H1 (cell line): Measurements from ENCODE around the gene GAS2. TPM values are rescaled to one million over a fixed set of nuclear protein-coding genes. Genes with fewer than 3 reads are reported as not detected.

ENCODE experiments used
- CTCF ChIA-PET: fragments of 300-600 bp; sonication (Branson Sonifier 250); formaldehyde crosslinking; loops from one replicate; lab custom pipeline; 2021; ENCODE audit not compliant: partially characterized antibody; lab: Charles Lee
- POLR2A ChIA-PET: fragments of 300-600 bp; sonication (Branson Sonifier 250); formaldehyde crosslinking; loops from one replicate; lab custom pipeline; 2021; ENCODE audit warnings: inconsistent platforms; ENCODE audit not compliant: partially characterized antibody; lab: Charles Lee
- DNase-seq, 2 experiments: peaks; one replicate each; pipeline versions ENCODE4 v3.0.0 to v3.0.0-alpha.2; 2010 to 2022; ENCODE audit warnings: low spot score in 2 of 2, low read depth in 1 of 2, mixed read lengths in 1 of 2
- FAIRE-seq: peaks from 2 replicates; lab custom pipeline; 2011; peaks lifted over from hg19 to GRCh38; lab: Jason Lieb, UNC
- H2AFZ ChIP-seq: 2 replicates; pipeline ENCODE4 v1.8.1; 2012; ENCODE audit warnings: low read length, inconsistent platforms
- H2AK5ac ChIP-seq: 2 replicates; pipeline ENCODE4 v1.6.1; 2013; ENCODE audit warnings: low read depth, low read length
- H2BK120ac ChIP-seq: replicated peaks from 2 replicates; pipeline ENCODE3; 2013; ENCODE audit warnings: low read depth, low read length, inconsistent platforms
- H2BK12ac ChIP-seq: 2 replicates; pipeline ENCODE4 v1.6.1; 2013; ENCODE audit warnings: low read depth, low read length
- H2BK15ac ChIP-seq: 2 replicates; pipeline ENCODE4 v1.6.1; 2013; ENCODE audit warnings: low read length
- H2BK20ac ChIP-seq: 2 replicates; pipeline ENCODE4 v1.6.1; 2013; ENCODE audit warnings: low read length
- H2BK5ac ChIP-seq: 2 replicates; pipeline ENCODE4 v1.6.1; 2013; ENCODE audit warnings: low read depth, low read length
- H3K14ac ChIP-seq: 2 replicates; pipeline ENCODE4 v1.6.1; 2013; ENCODE audit warnings: inconsistent platforms; ENCODE audit not compliant: insufficient read length
- H3K18ac ChIP-seq: 2 replicates; pipeline ENCODE4 v1.6.1; 2013; ENCODE audit warnings: low read length; ENCODE audit errors: extremely low read depth
- H3K23ac ChIP-seq: 2 replicates; pipeline ENCODE4 v1.6.1; 2013; ENCODE audit warnings: inconsistent platforms; ENCODE audit not compliant: insufficient read length
- H3K23me2 ChIP-seq: 2 replicates; pipeline ENCODE4 v1.6.1; 2013; ENCODE audit warnings: low read depth, low read length
- H3K27ac ChIP-seq: 2 replicates; pipeline ENCODE4 v1.6.1; 2011; ENCODE audit warnings: low read depth, low read length, inconsistent platforms
- H3K27me3 ChIP-seq, 4 experiments: replicated peaks in 1 of 4; 1 replicate in 1 of 4; 2 replicates in 3 of 4; pipeline versions ENCODE4 v1.6.1 to v1.8.1; 2011 to 2013; ENCODE audit warnings: low read length in 3 of 4, mild to moderate bottlenecking in 3 of 4, inconsistent platforms in 2 of 4, mixed read lengths in 2 of 4, moderate library complexity in 1 of 4; ENCODE audit not compliant: control insufficient read depth in 3 of 4, insufficient read depth in 3 of 4; ENCODE audit errors: extremely low read depth in 1 of 4
- H3K36me3 ChIP-seq, 4 experiments: 2 replicates each; pipeline versions ENCODE4 v1.6.1 to v1.8.1; 2011 to 2013; ENCODE audit warnings: mild to moderate bottlenecking in 4 of 4, low read length in 3 of 4, moderate library complexity in 2 of 4, control low read depth in 1 of 4, inconsistent platforms in 1 of 4; ENCODE audit not compliant: insufficient read depth in 4 of 4, control insufficient read depth in 2 of 4
- H3K4ac ChIP-seq: replicated peaks from 2 replicates; pipeline ENCODE3; 2013; ENCODE audit warnings: low read length, low read depth, mixed read lengths, inconsistent platforms; ENCODE audit not compliant: insufficient read length
- H3K4me1 ChIP-seq, 4 experiments: replicated peaks in 1 of 4; 1 replicate in 1 of 4; 2 replicates in 3 of 4; pipeline versions ENCODE4 v1.6.1 to v1.8.1; 2011 to 2013; ENCODE audit warnings: low read length in 3 of 4, inconsistent platforms in 2 of 4, mixed read lengths in 1 of 4; ENCODE audit not compliant: insufficient read depth in 4 of 4, control insufficient read depth in 3 of 4
- H3K4me2 ChIP-seq, 2 experiments: 2 replicates each; pipeline versions ENCODE4 v1.6.1 to v1.8.1; 2011 to 2013; ENCODE audit warnings: low read depth in 2 of 2, low read length in 2 of 2, control low read depth in 1 of 2, inconsistent platforms in 1 of 2, mild to moderate bottlenecking in 1 of 2; ENCODE audit not compliant: insufficient read depth in 1 of 2
- H3K4me3 ChIP-seq, 4 experiments: fragments of 200-600, 300-600 bp in 1 of 4; sonication (generic), shearing (Covaris generic), sonication (Bioruptor Twin) in 1 of 4; 2 replicates each; pipeline versions ENCODE4 v1.5.1 to v1.8.1; 2011 to 2016; ENCODE audit warnings: low read length in 4 of 4, low read depth in 3 of 4, control low read depth in 2 of 4, inconsistent platforms in 2 of 4, mild to moderate bottlenecking in 2 of 4, mixed read lengths in 1 of 4, moderate library complexity in 1 of 4; ENCODE audit not compliant: insufficient read depth in 2 of 4; ENCODE audit errors: extremely low read depth in 1 of 4
- H3K56ac ChIP-seq: replicated peaks from 2 replicates; pipeline ENCODE3; 2013; ENCODE audit warnings: low read depth, mild to moderate bottlenecking, mixed read lengths, low read length, inconsistent platforms; ENCODE audit not compliant: insufficient read length
- H3K79me1 ChIP-seq: 2 replicates; pipeline ENCODE4 v1.6.1; 2013; ENCODE audit warnings: low read depth, low read length, control low read depth
- H3K79me2 ChIP-seq, 2 experiments: 2 replicates each; pipeline versions ENCODE4 v1.6.1 to v1.8.1; 2012 to 2013; ENCODE audit warnings: low read length in 2 of 2, mild to moderate bottlenecking in 2 of 2, inconsistent platforms in 1 of 2; ENCODE audit not compliant: insufficient read depth in 2 of 2, control insufficient read depth in 1 of 2
- H3K9ac ChIP-seq, 4 experiments: replicated peaks in 1 of 4; 1 replicate in 1 of 4; 2 replicates in 3 of 4; pipeline versions ENCODE4 v1.6.1 to v1.8.1; 2011 to 2013; ENCODE audit warnings: low read depth in 3 of 4, low read length in 3 of 4, control low read depth in 2 of 4, mild to moderate bottlenecking in 2 of 4, moderate library complexity in 2 of 4, inconsistent platforms in 1 of 4; ENCODE audit errors: extremely low read depth in 1 of 4
- H3K9me3 ChIP-seq, 2 experiments: 2 replicates each; pipeline versions ENCODE4 v1.6.1 to v1.8.1; 2012 to 2013; ENCODE audit warnings: mild to moderate bottlenecking in 2 of 2, moderate library complexity in 2 of 2, control low read depth in 1 of 2, inconsistent platforms in 1 of 2, low read depth in 1 of 2, low read length in 1 of 2, mixed read lengths in 1 of 2; ENCODE audit not compliant: insufficient read depth in 2 of 2
- H4K20me1 ChIP-seq, 2 experiments: replicated peaks in 1 of 2; 2 replicates each; pipeline versions ENCODE3 to v1.8.1; 2011 to 2013; ENCODE audit warnings: inconsistent platforms in 2 of 2, low read length in 2 of 2, mild to moderate bottlenecking in 1 of 2; ENCODE audit not compliant: insufficient read depth in 2 of 2, control insufficient read depth in 1 of 2
- H4K5ac ChIP-seq: 2 replicates; pipeline ENCODE4 v1.6.1; 2013; ENCODE audit warnings: low read length, low read depth, mixed read lengths, inconsistent platforms; ENCODE audit not compliant: insufficient read length
- H4K8ac ChIP-seq: 2 replicates; pipeline ENCODE4 v1.8.0; 2013; ENCODE audit warnings: mild to moderate bottlenecking, moderate library complexity, low read length, inconsistent platforms; ENCODE audit not compliant: insufficient read depth; ENCODE audit errors: extremely low read depth
- H4K91ac ChIP-seq: replicated peaks from 2 replicates; pipeline ENCODE3; 2013; ENCODE audit warnings: low read length, mixed read lengths, inconsistent platforms; ENCODE audit not compliant: insufficient read length
- SRF ChIP-seq: IDR thresholded peaks from 2 replicates; pipeline ENCODE4 v1.6.1; 2011; ENCODE audit warnings: mild to moderate bottlenecking, low read depth, low read length, moderate library complexity
- TCF12 ChIP-seq: IDR thresholded peaks from 2 replicates; pipeline ENCODE4 v1.6.1; 2011; ENCODE audit warnings: low read depth, mild to moderate bottlenecking, low read length
- TEAD4 ChIP-seq: IDR thresholded peaks from 2 replicates; pipeline ENCODE4 v1.6.1; 2012; ENCODE audit warnings: low read depth, low read length, inconsistent platforms, mixed read lengths
- WGBS, 2 experiments: shearing (Covaris generic) in 1 of 2; methylation state at CpG; one replicate each; pipeline versions ENCODE4 v1.1.6 to v1.1.7; 2013 to 2015; ENCODE audit warnings: low lambda C conversion rate in 2 of 2, mixed read lengths in 2 of 2, inconsistent platforms in 1 of 2, low coverage in 1 of 2, missing lambda C conversion rate in 1 of 2; ENCODE audit not compliant: insufficient replicate concordance in 2 of 2, insufficient coverage in 1 of 2, insufficient read length in 1 of 2; ENCODE audit errors: extremely low coverage in 1 of 2, missing lambda C conversion rate in 1 of 2; 5-methylcytosine and 5-hydroxymethylcytosine counted together
- polyA plus RNA-seq, 7 experiments: library from polyadenylated mRNA; depleted of rRNA in 3 of 7; stranded (reverse) in 5 of 7; unstranded in 2 of 7; fragments of >200 nt in 5 of 7; fragments of 200-250 nt in 2 of 7; gene quantifications; 1 replicate in 5 of 7; 2 replicates in 1 of 7; 4 replicates in 1 of 7; pipeline versions ENCODE4 v1.2.1 to v1.2.3, GENCODE V29; 2011 to 2013; ENCODE audit warnings: missing spikeins in 2 of 7, mixed read lengths in 2 of 7
- total RNA-seq: library from RNA; stranded (reverse); fragmentation: NEBNext Ultra II Directional; extraction: Animal tissue kit (Norgen Biotek cat#: 25700); gene quantifications from 2 replicates; pipeline ENCODE4 v1.2.1, GENCODE V29; 2021
- TF ChIP-seq, protein P1 (sequence below): IDR thresholded peaks from 2 replicates; pipeline ENCODE4 v1.6.1; 2012; ENCODE audit warnings: inconsistent platforms
- TF ChIP-seq, protein P2 (sequence below): IDR thresholded peaks from 2 replicates; pipeline ENCODE4 v1.6.1; 2011; ENCODE audit warnings: low read depth, mild to moderate bottlenecking, low read length; ENCODE audit not compliant: insufficient read depth

The GAS2 gene
- total and polyA plus RNA-seq, 2 of the 8 experiments (the other 6 are each of a cell fraction or from before 2014, with no cell fraction given) = 0.70 to 1.7 TPM

DNA sequence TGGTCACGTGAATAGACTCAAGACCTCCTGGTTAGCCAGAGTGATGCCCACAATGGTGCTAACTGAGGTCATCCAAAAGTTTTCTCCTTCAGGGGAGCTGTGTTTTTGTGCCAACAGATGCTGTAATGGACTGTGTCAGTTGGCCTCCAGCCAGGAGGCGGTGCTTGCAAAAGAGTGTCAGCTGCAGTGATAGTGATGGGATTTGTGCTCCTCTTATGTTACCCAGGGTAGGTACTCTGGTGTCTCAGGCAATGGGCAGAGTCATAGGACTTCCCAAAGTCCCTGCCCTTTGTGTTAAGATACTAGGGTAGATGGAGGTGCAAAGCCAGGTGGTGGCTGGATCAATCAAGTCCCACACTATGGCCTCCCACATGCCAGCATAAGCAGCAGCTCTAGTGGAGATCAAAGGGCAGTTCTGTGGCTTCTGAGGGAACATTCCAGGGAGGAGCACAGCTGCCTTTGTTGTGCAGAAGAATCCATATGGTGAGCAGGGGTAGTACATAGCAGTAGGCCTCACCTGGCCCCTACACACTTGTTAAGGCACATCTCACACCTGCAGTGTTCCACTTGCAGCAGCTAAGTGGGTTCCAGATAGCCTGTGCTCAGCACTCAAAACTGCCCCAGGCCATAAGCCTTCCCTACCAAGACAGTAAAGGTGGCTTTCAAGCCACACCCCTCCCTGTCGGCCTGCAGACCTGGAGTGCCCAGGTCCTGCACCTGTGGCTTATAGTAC lies 31.3 kb upstream of the GAS2 start:
- no peak overlapping the region for H3K4me3 ChIP-seq
- no peak overlapping the region for H3K27ac ChIP-seq
- no peaks in the 10 kb centered on the region for H3K79me2 ChIP-seq
- H3K18ac ChIP-seq = no peak overlapping the region
- peaks cover 0 to 10% (median 4%) of the 10 kb centered on the region in 4 experiments; a peak in 4 of 7 replicates for H3K4me1 ChIP-seq
- H2BK15ac ChIP-seq = no peak overlapping the region
- no peak overlapping the region for H4K8ac ChIP-seq
- no peaks in the 10 kb centered on the region for H3K36me3 ChIP-seq
- no peaks in the 10 kb centered on the region for H3K9me3 ChIP-seq
- no peak overlapping the region for H2BK5ac ChIP-seq
- H3K79me1 ChIP-seq = no peaks in the 10 kb centered on the region
- DNase-seq (no peak), FAIRE-seq (no peak)
- TF ChIP-seq TEAD4 = peak; percentile 81
- TF ChIP-seq SRF = no peak
- TF ChIP-seq TCF12 = 0 out of 2 replicates have a peak, but pooled peaks have one; percentile 54
- TF ChIP-seq, protein P1, sequence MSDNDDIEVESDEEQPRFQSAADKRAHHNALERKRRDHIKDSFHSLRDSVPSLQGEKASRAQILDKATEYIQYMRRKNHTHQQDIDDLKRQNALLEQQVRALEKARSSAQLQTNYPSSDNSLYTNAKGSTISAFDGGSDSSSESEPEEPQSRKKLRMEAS = peak; percentile 18; the same call in 1 of the 2 replicates
- TF ChIP-seq, protein P2, sequence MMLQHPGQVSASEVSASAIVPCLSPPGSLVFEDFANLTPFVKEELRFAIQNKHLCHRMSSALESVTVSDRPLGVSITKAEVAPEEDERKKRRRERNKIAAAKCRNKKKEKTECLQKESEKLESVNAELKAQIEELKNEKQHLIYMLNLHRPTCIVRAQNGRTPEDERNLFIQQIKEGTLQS = no peak
- H2BK12ac ChIP-seq = peak overlapping the region; percentile 39; the same call in 1 of the 2 replicates
- no peak overlapping the region for H2AFZ ChIP-seq
- H4K5ac ChIP-seq = no peak overlapping the region
- H3K9ac ChIP-seq = no peak overlapping the region
- H3K56ac ChIP-seq = no peak overlapping the region
- H2BK120ac ChIP-seq = no peak overlapping the region
- H3K27me3 ChIP-seq = no peaks in the 10 kb centered on the region
- no peaks in the 10 kb centered on the region for H3K23me2 ChIP-seq
- no peak overlapping the region for H2AK5ac ChIP-seq
- no peak overlapping the region for H3K14ac ChIP-seq
- H3K4me2 ChIP-seq = peak overlapping the region in 1 of 2 experiments; percentile 24; a peak in 1 of 4 replicates
- no peak overlapping the region for H4K91ac ChIP-seq
- ChIA-PET CTCF (interaction anchor here (1.0 to 3.0 kb wide), 4 partner anchors 9 to 197 kb away, joined by 3 to 10 read pairs (median 5); partner anchors contain the start of gene FANCF), POLR2A (interaction anchor here (0.6 to 2.1 kb wide), 3 partner anchors 10 to 76 kb away, joined by 3 to 15 read pairs (median 3); partner anchors contain the start of gene FANCF)
- no peak overlapping the region for H2BK20ac ChIP-seq
- H3K4ac ChIP-seq = no peak overlapping the region
- H4K20me1 ChIP-seq = peaks cover 0 to 2% of the 10 kb centered on the region in 2 experiments
- H3K23ac ChIP-seq = no peak overlapping the region
- whole genome bisulfite sequencing, 2 experiments = 89% methylated on average over 3 of the region's 3 CpGs; no CpG with 5 or more reads in 1 of the 2 experiments
